ENCODE data around the gene ALKBH5.

The ALKBH5 gene

GRCh38 chr17:18218756-18219415 is 35.3 kb downstream of the ALKBH5 start:
- no peak for TF ChIP-seq CTCF (IDR thresholded peaks at IDR 0.05; ENCODE audit: extremely low read depth, missing control alignments)
- no peak for DNase-seq (ENCODE audit: low spot score)

DNA sequence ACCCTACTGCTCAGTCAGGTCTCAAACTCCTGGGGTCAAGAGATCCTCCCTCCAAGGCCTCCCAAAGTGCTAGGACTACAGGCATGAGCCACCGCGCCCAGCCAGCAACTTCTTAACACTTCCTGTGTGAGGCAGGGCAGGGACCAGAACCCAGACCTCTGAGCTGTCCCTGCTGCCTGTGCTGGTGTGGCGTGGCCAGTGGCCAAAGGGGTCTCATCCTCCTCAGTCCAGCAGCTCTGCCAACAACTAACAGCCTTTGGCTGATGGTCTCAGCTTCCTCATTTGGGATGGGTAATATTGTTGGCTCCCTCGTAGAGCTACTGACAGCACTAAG is 40.4 kb downstream of the ALKBH5 start:
- TF ChIP-seq CTCF (IDR thresholded peaks at IDR 0.05; ENCODE audit: extremely low read depth, missing control alignments): no peak

DNA sequence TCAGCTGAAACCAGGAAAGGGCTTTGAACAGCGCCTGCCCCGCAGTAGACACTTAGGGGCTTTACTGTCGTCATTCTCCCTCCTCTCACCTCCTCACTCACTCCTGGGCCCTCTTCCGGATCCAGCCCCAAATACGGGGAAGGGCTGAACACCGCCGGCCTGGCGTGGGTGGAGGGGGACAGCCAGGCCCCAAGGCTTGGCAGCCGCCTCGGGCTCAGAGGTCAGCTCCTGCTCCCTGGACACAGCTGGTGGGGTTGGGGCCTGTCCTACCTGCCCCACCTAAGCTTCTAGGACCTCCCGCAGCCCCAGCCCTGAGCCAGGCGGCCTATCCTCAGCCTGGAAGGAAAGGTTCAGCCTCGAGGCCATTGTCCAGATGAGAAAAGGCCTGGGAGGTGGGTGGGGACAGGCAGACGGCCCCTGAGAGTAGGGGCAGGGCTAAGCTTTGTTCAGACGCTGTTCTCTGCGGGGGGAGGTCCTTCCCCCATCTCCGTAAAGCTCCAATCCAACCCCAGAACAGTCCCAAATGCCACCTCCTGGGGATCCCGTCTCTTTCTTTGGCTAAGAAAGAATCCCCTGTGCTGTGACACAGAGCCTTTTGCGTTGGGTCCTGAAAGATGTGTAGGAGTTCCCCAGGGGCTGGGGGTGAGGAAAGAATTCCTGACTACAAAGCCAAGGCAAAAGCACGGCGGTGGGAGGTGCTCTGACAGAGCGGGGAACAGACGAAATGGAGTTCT is 40.9 kb downstream of the ALKBH5 start:
- no peak for DNase-seq (ENCODE audit: low spot score)
- no peak for TF ChIP-seq CTCF (IDR thresholded peaks at IDR 0.05; ENCODE audit: extremely low read depth, missing control alignments)

More for the DNA sequence above, 40.4 kb downstream of the ALKBH5 start:
- DNase-seq (ENCODE audit: low spot score): no peak

DNA sequence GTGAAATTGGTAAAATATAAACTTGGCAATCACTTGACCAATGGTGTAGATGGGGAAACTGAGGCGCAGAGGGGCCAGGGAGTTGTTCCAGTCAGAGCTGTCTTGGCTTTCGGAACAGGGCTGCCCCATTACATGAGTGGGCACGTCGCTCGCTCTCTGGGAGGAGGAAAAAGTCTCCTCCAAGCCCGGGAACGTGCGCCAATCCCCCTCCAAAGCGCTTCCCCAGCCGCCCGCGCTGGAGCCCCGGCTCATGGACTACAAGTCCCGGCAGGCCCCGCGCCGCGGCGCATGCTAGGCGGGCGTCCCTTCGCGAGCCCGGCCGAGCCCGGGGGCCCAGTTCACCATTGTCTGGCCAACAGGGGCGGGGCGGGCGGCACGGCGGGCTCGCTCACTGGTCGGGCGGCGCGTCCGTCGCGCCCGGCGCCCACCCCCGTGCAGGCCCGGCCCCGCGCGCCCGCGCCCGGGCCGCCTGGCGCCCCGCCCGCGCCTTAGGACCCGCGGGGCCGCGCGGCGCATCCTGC is 41.6 kb downstream of the ALKBH5 start, which contains the start of gene LLGL1:
Gene LLGL1 (plus strand): TSS at position 515 of the 521 bp plus-strand sequence. CDS start 48 bp downstream, outside the sequence.
- no peak for TF ChIP-seq CTCF (IDR thresholded peaks at IDR 0.05; ENCODE audit: extremely low read depth, missing control alignments)

DNA sequence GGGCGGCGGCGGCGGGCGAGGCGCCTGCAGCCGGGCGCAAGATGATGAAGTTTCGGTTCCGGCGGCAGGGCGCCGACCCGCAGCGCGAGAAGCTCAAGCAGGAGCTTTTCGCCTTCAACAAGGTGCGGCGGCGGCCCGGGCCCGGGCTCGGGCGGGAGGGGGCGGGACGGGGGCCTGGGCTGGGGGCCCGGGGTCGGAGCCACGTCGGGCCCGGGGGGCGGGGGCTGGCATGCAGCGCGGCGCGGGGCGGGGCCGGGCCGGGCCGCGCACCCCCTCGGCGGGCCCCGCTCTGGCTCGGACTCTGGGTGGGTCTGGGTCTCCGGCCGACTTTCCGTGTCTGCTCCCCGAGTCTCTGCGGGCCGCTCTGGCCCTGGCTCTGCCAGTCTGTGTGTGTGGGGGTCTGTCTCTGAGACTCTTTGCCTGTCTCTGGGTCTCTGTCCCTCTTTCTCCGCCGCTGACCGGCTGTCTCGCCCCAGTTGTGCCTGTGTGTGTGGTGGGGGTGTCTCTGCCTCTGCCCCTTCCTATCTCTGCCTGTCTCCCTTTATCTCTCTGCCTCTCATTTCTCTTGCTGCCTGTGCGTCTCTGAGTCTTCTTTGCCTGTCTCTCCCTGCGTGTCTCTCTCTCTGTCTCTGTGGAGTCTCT is 42.1 kb downstream of the ALKBH5 start:
- TF ChIP-seq CTCF (IDR thresholded peaks at IDR 0.05; ENCODE audit: extremely low read depth, missing control alignments): no peak
- DNase-seq (ENCODE audit: low spot score): peak; percentile 59

More for the DNA sequence above, 41.6 kb downstream of the ALKBH5 start, which contains the start of gene LLGL1:
- peak; percentile 100 for DNase-seq (ENCODE audit: low spot score)

- no peak for DNase-seq (ENCODE audit: low spot score)
- TF ChIP-seq CTCF (IDR thresholded peaks at IDR 0.05; ENCODE audit: extremely low read depth, missing control alignments): no peak
Measured at GRCh38 chr17:18226284-18226945, 42.8 kb downstream of the ALKBH5 start.

Measured in GM20000 (cell line).